ENCODE data around the gene TTN. TPM values are rescaled to one million over a fixed set of nuclear protein-coding genes. Genes with fewer than 3 reads are reported as not detected.
"Not testable (repeated sequence)": the region's sequence is repeated elsewhere in the genome, so short reads cannot be mapped to it uniquely, and the experiment has no call there.

Gene TTN
- total RNA-seq, 1 donor from 2014 or later, result 3,032 TPM

DNA sequence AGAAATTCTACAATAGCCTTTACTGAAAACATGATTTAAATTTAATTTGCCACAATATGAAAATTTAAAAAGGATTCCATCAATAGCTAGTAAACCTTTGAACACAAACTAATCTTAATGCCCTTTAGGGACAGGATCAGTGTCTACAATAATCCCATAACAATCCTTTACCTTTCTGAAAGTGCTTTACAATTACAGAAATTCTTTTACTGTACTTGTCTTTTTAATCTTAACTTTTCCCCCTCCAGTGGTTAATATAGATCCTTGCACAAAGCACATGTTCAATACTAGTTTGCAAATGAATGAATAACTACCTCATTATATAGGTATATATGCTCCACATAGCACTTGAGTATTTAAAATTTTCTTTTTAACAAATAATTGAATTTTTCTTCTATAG, 204.3 kb downstream of the TTN start:
- no peak for DNase-seq (ENCODE audit: missing footprints)
- ATAC-seq, result no peak
- intact Hi-C loops (cut with DNase I), result no loop called here

DNA sequence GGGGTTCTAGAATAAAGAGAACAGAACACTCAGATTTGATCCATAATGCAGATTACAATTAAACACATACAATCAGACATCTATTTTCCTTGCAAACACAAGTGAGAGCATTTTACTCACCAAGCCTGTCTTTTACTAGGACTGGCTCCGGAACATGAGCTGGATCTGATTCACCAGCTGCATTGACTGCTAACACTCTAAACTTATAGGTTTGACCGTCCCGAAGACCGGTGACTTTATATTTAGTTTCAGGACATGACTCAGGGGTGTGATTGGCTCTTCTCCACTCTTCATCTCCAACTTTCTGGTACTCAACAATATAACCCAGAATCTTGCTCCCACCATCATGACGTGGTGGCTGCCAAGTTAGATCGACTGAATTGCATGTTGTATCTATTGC, 214.6 kb downstream of the TTN start:
- no peak for ATAC-seq
- no peak for DNase-seq (ENCODE audit: missing footprints)
- intact Hi-C loops (cut with DNase I), result no loop called here

DNA sequence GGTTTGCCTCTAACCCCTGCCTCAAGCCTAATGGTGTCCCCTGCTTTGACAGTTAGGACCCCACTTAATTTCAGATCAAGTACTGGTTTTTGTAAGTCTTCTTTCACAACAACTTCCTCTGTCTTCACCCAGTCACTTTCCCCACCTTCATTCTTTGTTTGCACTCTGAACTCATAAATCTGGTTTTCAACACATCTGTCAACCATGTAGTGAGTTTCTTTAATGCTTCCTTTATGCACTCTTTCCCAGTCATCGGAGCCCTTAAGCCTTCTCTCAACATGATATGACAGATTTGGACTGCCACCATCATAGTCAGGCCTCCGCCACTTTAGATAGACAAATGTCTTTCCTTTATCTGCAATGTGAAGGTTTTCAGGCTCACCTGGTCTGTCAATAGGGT, 217.9 kb downstream of the TTN start:
- intact Hi-C loops (cut with DNase I), result no loop called here
- DNase-seq (ENCODE audit: missing footprints), result no peak
- no peak for ATAC-seq

DNA sequence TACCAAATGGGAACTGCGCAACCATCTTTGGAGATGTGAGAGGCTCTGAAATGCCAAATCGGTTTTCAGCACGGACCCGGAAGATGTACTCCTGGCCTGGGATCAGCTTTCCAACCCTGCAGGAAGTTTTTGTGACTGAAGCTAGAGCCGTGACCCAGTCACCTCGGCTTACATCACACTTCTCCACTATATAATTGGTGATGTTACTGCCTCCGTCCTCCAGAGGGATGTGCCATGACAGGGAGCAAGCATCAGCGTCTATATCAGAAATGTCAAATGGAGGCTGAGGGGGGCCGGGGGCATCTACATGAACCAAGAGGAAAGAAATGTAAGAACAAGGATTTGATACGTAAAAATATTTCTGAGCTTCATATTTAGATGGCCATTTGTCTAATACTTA, 222.6 kb downstream of the TTN start:
- ATAC-seq (no peak), DNase-seq (ENCODE audit: missing footprints) (no peak)
- intact Hi-C loops (cut with DNase I), result no loop called here

DNA sequence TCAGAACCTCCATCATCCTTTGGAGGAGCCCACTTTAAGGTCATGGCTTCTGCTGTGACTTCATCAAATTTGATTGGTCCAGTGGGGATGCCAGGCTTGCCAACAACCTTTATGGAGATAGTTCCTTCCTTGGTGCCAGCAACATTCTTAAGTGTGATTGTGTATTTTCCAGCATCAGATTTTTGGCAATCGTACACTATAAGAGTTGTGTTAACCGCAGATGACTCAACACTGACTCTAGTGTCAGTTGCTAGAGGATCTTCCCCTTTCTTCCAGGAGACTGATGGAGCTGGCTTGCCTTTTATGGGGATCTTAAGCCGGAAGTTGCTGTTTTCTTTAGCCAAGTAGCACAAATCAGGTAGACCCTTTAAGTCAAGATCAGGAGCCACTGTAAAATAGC, 228.2 kb downstream of the TTN start:
- ATAC-seq, result peak; percentile 4
- intact Hi-C loops (cut with DNase I), result no loop called here
- no peak for DNase-seq (ENCODE audit: missing footprints)

DNA sequence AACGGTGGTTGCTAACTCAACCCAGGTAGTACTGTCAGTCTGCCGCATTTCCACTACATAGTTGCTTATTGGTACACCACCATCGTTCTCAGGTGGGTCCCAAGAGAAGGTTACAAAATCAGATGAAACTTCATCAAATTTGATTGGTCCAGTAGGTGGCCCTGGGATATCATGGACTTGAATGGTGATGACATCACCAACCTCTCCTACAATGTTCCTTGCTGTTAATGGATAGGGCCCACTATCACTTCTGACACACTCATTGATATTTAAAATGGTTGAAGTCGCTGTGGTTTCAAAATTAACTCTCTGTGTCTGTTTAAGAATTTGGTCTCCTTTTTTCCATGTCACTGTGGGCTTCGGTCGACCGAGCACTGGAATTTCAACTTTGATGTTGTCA, 232.4 kb downstream of the TTN start:
- DNase-seq (ENCODE audit: missing footprints), result no peak
- no peak for ATAC-seq
- intact Hi-C loops (cut with DNase I), result no loop called here

DNA sequence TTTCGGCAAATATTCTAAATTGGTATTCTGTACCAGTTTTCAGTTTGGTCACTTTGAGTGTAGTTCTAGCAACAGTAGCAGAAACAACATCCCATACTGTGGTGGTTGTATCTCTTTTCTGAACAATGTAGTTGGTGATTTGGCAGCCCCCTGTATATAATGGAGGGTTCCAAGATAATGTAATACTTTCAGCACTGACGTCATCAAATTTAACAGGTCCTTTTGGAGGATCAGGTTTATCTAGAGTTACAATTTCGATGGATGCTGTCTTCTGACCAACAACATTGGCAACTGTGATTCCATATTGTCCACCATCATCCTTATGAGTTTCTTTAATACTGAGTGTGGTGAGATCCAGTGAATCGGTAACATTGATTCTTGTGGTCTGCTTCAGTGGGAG, 239.0 kb downstream of the TTN start:
- ATAC-seq (no peak), DNase-seq (ENCODE audit: missing footprints) (no peak)
- intact Hi-C loops (cut with DNase I), result no loop called here

DNA sequence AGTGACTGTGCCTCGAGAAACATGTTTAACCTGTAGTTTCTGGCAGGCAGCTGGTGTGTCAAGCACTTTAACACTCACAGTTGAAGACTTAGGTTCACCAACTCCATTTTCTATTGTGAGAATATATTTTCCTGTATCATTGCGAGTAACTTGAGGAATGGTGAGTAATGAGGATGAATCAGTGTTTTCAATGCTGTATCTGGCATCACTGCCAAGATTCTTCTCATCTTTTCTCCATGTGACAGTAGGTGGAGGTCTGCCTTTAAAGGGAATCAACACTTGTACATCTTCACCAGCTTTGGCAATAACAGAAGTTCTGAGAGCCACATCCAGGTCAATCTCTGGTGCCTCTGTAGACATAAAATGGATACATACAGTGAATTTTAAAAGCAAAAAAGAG, 254.2 kb downstream of the TTN start:
- no peak for ATAC-seq
- DNase-seq (ENCODE audit: missing footprints), result no peak
- intact Hi-C loops (cut with DNase I), result no loop called here

DNA sequence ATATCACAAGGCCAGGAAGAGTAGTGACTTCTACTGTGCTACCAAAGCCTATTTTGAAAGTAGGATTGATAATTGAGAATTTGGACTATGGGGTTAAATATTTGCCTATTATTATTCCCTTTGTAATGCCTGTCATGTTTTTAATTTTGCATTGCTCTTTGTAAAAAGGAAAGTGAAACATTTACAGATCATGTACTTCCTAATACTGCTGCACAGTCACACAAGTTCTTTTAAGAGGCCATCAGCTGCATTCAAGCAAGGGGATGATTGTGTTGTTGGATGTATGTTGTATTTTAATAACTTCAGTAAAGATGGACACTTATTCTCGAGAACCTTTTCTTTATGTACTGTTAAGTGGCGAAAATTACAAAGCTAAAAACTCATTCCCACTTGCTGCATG, 256.9 kb downstream of the TTN start:
- DNase-seq (ENCODE audit: missing footprints) (no peak), ATAC-seq (no peak)
- intact Hi-C loops (cut with DNase I), result no loop called here

DNA sequence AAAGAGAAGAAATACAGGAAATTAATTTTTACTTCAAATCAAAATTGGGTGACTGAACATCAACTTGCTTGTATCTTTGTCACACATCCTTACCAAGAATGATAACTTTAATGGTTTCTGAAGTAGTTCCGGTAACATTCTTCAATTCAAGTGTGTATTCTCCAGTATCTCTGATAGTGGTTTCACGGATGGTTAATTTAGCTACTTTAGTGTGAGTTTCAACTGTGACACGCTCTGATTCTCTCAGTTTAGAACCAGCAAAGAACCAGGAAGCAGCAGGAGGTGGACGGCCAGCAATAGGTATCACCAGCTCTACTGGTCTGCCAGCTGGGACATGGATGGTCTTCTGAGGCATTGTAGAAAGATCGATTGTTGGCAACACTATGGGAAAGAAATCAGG, 264.7 kb downstream of the TTN start:
- ATAC-seq, result no peak
- no peak for DNase-seq (ENCODE audit: missing footprints)
- intact Hi-C loops (cut with DNase I), result no loop called here

DNA sequence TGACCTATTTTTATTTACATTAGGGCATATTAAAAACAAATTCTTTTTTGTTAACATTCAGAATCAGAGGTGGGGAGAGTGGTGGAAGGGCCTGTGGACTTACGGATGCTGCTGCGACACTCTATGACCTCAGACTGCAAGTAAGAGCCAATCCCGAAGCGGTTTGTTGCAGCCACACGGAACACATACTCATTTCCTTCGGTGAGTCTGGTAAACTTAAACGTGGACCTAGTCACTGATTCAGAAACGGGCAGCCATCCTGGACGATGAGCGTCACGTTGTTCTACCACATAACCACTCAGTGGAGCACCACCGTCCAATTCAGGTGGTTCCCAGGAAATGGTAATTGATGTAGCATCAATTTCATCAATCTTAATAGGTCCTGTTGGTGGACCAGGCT, 265.1 kb downstream of the TTN start:
- ATAC-seq (no peak), DNase-seq (ENCODE audit: missing footprints) (no peak)
- intact Hi-C loops (cut with DNase I), result no loop called here

DNA sequence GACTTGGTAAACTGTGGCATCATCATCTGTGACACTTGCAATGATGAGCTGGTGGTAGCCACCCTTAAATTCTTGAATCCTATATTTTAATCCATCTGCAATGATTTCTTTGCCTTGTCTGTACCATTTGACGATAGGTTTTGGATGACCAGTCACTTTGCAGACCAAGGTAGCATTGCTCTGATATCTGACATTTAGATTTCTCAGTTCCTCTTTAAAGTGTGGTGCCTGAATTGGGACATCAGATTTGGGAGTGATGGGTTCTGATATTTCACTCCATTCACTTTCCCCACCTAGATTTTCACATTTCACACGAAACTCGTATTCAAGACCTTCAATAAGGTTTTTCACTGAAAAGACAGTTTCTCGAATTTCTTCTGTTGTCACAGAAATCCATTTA, 271.2 kb downstream of the TTN start:
- ATAC-seq (no peak), DNase-seq (ENCODE audit: missing footprints) (no peak)
- intact Hi-C loops (cut with DNase I), result no loop called here

DNA sequence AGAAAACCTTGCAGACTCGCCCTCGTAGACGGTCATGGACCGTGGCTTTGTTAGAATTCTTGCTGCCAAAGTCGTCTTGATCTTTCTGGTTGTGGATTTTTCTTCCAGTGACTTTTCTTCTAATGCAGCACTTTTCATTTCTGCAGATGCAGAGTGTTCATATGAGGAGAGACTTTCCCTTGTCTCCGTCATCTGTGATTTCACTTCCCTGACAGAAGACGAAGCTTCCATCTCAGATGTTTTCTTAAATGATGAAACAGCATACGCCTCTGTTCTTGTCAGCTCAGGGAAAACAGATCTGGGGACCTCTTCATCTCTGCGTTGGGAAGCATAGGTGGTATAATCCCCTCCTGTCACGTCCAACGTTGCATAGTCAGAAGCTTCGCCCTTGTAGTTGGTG, 276.1 kb downstream of the TTN start:
- intact Hi-C loops (cut with DNase I), result no loop called here
- ATAC-seq, result no peak
- no peak for DNase-seq (ENCODE audit: missing footprints)

DNA sequence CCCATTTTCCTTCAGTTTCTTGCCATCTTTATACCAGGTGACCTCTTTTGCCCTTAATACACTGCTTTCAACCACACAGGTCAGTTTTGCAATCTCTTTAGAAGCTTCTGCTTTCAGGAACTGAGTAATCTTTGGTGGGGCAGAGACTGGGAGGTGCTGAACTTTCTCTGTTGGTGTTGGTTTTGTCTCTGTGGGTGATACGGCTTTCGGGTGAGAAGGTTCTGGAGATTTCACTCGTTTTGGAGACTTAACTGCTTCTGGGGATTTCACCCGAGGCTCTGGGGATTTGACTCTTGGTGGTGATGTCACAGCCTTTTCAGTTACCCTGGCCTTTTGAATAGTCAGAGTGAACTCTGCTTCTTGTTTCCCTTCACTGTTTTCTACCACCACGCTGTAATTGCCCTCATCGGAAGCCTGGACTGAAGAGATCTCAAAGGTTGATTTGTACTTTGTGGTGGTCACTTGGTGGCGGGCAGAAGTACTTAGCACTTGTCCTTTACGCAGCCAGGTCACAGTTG, 276.5 kb downstream of the TTN start:
- intact Hi-C loops (cut with DNase I), result no loop called here
- DNase-seq (ENCODE audit: missing footprints) (no peak), ATAC-seq (no peak)

DNA sequence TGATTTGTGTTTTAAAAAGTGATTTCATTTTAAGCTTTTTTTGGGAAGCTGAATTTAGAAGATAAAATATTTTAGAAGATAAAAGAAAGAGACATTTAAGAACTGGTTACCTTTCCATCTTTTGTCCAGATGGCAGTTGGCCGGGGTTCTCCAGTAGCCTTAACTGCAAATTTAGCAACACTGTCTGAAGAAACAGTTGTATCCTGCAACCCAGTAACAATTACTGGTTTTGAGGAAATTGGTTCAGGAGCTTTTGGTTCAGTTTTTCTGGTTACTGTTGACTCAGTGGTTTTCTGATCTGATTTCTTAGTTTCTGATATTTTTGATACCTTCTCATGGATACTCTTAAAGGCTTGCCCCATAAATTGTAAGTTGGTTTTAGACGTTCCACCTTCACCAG, 277.1 kb downstream of the TTN start:
- no peak for ATAC-seq
- intact Hi-C loops (cut with DNase I), result no loop called here
- DNase-seq (ENCODE audit: missing footprints), result no peak

DNA sequence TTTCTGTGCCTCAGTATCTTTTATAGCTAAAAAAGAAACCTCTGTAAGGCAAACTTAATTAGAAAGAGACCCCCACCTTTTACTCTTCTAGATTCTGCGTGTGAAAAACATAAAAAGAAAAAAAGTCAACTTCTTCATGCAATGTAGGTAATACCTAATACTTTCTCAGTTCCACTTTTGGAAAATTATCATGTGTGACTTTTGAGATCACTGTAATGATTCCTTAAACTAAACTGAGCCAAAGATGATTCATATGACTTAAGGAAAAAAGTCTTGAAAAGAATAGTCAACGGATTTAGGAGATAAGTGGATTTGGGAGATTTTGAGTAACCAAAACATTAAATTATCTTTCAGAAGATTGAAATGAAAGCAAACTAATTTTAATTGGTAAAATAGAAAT, 278.0 kb downstream of the TTN start:
- DNase-seq (ENCODE audit: missing footprints) (no peak), ATAC-seq (no peak)
- intact Hi-C loops (cut with DNase I), result no loop called here

DNA sequence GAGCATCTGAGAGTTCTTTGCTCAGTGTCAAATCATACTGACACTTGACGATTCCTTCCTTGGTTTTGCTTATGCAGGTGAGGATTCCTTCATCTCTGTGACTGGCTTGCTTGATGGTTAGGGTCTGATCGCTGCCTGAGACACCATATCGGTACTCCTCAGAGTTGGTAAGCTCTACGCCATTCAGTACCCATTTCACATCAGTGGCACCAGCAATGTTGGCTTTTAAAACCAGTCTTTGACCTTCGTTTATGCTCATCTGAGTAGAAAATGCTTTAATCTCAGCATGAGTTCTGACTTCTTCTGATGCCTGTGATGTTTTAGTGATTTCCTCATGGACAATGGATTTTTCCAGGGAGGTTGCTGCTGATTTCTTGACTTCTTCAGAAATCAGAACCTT, 278.6 kb downstream of the TTN start:
- intact Hi-C loops (cut with DNase I), result no loop called here
- no peak for DNase-seq (ENCODE audit: missing footprints)
- ATAC-seq, result no peak

DNA sequence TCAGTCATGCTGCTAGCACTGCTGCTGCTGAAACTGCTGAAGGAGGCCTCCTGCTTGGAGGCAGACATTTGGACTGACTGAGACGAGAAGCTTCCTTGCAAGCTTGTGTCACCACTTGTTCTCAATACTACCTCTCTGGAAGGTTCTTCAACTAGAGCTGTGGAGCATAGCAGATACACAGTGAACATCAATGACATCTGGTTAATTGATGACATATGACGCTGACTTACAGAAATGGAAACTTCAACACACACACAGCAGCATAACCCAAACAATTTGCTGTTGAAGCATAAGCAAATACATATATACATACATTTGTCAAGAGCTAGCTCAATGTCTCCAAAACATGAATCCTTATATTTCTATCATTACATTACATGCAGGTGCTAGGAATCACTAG, 279.6 kb downstream of the TTN start:
- DNase-seq (ENCODE audit: missing footprints) (no peak), ATAC-seq (no peak)
- intact Hi-C loops (cut with DNase I), result no loop called here

DNA sequence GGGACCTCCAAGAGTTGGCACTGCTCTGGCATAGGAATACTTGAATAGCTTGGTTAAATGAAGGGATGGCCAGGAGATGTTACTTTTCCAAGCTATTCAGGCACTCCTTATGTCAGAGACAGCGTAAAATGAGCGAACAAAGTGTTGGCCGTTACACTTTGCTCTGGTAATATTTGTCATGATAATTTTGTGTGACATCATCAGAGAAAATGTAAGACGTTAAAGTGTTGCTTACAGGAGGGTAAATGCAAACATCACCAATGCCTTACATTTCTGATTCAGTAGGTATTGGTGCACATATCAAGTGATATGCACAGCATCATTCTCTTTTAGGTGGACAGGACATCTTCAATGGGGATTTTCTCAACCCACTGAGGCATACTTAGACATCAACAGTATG, 281.0 kb downstream of the TTN start:
- intact Hi-C loops (cut with DNase I), result no loop called here
- DNase-seq (ENCODE audit: missing footprints), result no peak
- no peak for ATAC-seq

DNA sequence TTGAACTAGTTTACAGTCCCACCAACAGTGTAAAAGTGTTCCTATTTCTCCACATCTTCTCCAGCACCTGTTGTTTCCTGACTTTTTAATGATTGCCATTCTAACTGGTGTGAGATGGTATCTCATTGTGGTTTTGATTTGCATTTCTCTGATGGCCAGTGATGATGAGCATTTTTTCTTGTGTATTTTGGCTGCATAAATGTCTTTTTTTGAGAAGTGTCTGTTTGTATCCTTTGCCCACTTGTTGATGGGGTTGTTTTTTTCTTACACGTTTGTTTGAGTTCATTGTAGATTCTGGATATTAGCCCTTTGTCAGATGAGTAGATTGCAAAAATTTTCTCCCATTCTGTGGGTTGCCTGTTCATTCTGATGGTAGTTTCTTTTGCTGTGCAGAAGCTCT, 281.8 kb downstream of the TTN start:
- intact Hi-C loops (cut with DNase I); ATAC-seq; DNase-seq (ENCODE audit: missing footprints): not testable (repeated sequence)

DNA sequence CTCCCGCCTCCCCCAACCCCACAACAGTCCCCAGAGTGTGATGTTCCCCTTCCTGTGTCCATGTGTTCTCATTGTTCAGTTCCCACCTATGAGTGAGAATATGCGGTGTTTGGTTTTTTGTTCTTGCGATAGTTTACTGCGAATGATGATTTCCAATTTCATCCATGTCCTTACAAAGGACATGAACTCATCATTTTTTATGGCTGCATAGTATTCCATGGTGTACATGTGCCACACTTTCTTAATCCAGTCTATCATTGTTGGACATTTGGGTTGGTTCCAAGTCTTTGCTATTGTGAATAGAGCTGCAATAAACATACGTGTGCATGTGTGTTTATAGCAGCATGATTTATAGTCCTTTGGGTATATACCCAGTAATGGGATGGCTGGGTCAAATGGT, 282.2 kb downstream of the TTN start:
- intact Hi-C loops (cut with DNase I); DNase-seq (ENCODE audit: missing footprints); ATAC-seq: not testable (repeated sequence)

Data from Right ventricle myocardium inferior (tissue), 1 donor.